Measurements from ENCODE around the gene CLRN1. TPM values are rescaled to one million over a fixed set of nuclear protein-coding genes. Genes with fewer than 3 reads are reported as not detected.

Gene CLRN1
- total and polyA plus RNA-seq, 4 donors = not detected

DNA sequence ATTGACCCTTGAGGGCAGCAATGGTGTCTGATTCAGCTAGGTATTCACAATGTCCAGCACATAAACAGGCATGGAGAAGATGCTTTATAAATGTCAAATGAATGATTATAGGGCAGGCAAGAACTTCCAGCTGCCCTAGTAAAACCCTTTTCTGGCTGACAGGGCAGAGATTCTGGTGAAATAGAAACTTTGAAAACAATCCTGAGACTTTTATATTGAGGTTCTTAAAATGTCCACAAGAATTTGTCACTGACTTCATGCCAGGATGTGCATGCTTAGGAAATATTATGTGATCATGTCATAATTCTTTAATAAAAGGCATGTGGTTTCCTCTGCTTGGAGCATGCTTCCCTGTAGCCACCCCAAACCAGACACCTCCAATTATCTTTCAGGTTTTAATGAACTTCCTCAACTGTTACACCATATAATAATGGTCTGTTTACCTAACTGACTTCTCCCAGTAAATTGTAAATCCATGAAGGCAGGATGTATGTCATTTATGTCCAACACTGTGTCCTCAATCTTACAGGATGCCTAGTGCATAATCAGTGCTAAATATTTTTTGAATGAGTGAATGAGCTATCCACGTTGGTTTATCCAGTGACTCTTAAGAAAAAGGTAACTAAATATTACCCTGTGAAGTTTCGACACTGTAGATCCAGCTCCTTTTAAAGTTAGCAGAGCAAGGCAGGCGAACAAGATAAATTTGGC is 43.4 kb upstream of the CLRN1 start:
- no peaks in the 10 kb centered on the region for H3K27me3 ChIP-seq (ENCODE audit: control insufficient read depth in 4 of 4, insufficient read depth in 4 of 4, low read length in 3 of 4)
- TF ChIP-seq NR2F2 (IDR thresholded peaks at IDR 0.05) (no peak), RXRA (IDR thresholded peaks at IDR 0.05) (no peak), RAD21 (IDR thresholded peaks at IDR 0.05) (no peak)
- TF ChIP-seq, protein P1, sequence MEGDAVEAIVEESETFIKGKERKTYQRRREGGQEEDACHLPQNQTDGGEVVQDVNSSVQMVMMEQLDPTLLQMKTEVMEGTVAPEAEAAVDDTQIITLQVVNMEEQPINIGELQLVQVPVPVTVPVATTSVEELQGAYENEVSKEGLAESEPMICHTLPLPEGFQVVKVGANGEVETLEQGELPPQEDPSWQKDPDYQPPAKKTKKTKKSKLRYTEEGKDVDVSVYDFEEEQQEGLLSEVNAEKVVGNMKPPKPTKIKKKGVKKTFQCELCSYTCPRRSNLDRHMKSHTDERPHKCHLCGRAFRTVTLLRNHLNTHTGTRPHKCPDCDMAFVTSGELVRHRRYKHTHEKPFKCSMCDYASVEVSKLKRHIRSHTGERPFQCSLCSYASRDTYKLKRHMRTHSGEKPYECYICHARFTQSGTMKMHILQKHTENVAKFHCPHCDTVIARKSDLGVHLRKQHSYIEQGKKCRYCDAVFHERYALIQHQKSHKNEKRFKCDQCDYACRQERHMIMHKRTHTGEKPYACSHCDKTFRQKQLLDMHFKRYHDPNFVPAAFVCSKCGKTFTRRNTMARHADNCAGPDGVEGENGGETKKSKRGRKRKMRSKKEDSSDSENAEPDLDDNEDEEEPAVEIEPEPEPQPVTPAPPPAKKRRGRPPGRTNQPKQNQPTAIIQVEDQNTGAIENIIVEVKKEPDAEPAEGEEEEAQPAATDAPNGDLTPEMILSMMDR (IDR thresholded peaks at IDR 0.05; ENCODE audit: low read depth, low read length, missing input control) = no peak
- H3K27ac ChIP-seq (ENCODE audit: low read depth in 1 of 2, low read length in 2 of 2) = no peak overlapping the region
- DNase-seq (ENCODE audit: low spot score) = no peak
- H3K9ac ChIP-seq (ENCODE audit: low read depth in 1 of 2, low read length in 2 of 2) = no peak overlapping the region
- H3K9me3 ChIP-seq (ENCODE audit: control insufficient read depth in 4 of 4, low read length in 3 of 4) = no peaks in the 10 kb centered on the region
- no peaks in the 10 kb centered on the region for H3K36me3 ChIP-seq (ENCODE audit: control insufficient read depth in 4 of 4, insufficient read depth in 3 of 4, low read depth in 1 of 4, low read length in 3 of 4)
- WGBS = 67% methylated on average over 3 of the region's 3 CpGs
- no peak overlapping the region for H3K4me3 ChIP-seq (ENCODE audit: low read depth in 1 of 3, low read length in 3 of 3)
- no peaks in the 10 kb centered on the region for H3K4me1 ChIP-seq (ENCODE audit: control insufficient read depth in 4 of 4, insufficient read depth in 4 of 4, low read length in 3 of 4)

DNA sequence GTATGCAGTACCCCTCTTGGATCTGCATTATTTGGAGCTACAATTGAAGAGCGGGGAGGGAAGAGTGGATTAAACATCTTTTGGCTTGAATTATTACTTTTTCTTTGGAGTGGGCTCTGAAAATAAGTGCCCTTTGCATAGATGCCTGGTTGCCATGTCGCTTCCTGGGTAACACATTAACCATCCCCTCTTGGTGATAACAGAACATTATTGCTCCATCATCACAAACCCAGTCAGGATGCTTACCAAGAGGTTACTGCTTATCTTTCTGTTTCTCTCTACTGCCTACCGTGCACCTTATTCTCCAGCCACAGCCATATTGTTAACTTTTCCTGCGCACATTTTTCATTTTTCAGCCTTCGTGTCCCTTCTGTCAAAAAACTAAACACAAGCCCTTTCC is 42.7 kb upstream of the CLRN1 start:
- H3K4me3 ChIP-seq (ENCODE audit: low read depth in 1 of 3, low read length in 3 of 3) = no peak overlapping the region
- TF ChIP-seq NR2F2 (IDR thresholded peaks at IDR 0.05) (no peak), JUND (IDR thresholded peaks at IDR 0.05) (no peak), TAF1 (conservative IDR thresholded peaks at IDR 0.05) (no peak), YY1 (IDR thresholded peaks at IDR 0.05) (no peak), HNF4A (conservative IDR thresholded peaks at IDR 0.05) (no peak), EGR1 (IDR thresholded peaks at IDR 0.05; ENCODE audit: low read depth in 2 of 2) (no peak), RAD21 (IDR thresholded peaks at IDR 0.05) (no peak), FOXA1 (IDR thresholded peaks at IDR 0.05) (no peak), SP1 (IDR thresholded peaks at IDR 0.05) (no peak), GABPA (IDR thresholded peaks at IDR 0.05 in 1 of 2, conservative IDR thresholded peaks at IDR 0.05 in 1 of 2) (no peak), RXRA (IDR thresholded peaks at IDR 0.05) (no peak), HNF4G (IDR thresholded peaks at IDR 0.05) (no peak), FOXA2 (IDR thresholded peaks at IDR 0.05) (no peak)
- TF ChIP-seq, protein P2, sequence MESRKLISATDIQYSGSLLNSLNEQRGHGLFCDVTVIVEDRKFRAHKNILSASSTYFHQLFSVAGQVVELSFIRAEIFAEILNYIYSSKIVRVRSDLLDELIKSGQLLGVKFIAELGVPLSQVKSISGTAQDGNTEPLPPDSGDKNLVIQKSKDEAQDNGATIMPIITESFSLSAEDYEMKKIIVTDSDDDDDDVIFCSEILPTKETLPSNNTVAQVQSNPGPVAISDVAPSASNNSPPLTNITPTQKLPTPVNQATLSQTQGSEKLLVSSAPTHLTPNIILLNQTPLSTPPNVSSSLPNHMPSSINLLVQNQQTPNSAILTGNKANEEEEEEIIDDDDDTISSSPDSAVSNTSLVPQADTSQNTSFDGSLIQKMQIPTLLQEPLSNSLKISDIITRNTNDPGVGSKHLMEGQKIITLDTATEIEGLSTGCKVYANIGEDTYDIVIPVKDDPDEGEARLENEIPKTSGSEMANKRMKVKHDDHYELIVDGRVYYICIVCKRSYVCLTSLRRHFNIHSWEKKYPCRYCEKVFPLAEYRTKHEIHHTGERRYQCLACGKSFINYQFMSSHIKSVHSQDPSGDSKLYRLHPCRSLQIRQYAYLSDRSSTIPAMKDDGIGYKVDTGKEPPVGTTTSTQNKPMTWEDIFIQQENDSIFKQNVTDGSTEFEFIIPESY (IDR thresholded peaks at IDR 0.05) = no peak
- TF ChIP-seq, protein P3, sequence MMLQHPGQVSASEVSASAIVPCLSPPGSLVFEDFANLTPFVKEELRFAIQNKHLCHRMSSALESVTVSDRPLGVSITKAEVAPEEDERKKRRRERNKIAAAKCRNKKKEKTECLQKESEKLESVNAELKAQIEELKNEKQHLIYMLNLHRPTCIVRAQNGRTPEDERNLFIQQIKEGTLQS (IDR thresholded peaks at IDR 0.05) = no peak
- TF ChIP-seq, protein P4, sequence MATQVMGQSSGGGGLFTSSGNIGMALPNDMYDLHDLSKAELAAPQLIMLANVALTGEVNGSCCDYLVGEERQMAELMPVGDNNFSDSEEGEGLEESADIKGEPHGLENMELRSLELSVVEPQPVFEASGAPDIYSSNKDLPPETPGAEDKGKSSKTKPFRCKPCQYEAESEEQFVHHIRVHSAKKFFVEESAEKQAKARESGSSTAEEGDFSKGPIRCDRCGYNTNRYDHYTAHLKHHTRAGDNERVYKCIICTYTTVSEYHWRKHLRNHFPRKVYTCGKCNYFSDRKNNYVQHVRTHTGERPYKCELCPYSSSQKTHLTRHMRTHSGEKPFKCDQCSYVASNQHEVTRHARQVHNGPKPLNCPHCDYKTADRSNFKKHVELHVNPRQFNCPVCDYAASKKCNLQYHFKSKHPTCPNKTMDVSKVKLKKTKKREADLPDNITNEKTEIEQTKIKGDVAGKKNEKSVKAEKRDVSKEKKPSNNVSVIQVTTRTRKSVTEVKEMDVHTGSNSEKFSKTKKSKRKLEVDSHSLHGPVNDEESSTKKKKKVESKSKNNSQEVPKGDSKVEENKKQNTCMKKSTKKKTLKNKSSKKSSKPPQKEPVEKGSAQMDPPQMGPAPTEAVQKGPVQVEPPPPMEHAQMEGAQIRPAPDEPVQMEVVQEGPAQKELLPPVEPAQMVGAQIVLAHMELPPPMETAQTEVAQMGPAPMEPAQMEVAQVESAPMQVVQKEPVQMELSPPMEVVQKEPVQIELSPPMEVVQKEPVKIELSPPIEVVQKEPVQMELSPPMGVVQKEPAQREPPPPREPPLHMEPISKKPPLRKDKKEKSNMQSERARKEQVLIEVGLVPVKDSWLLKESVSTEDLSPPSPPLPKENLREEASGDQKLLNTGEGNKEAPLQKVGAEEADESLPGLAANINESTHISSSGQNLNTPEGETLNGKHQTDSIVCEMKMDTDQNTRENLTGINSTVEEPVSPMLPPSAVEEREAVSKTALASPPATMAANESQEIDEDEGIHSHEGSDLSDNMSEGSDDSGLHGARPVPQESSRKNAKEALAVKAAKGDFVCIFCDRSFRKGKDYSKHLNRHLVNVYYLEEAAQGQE (IDR thresholded peaks at IDR 0.05) = no peak
- TF ChIP-seq, protein P1 (IDR thresholded peaks at IDR 0.05; ENCODE audit: low read depth, low read length, missing input control) = no peak
- TF ChIP-seq, protein P5, sequence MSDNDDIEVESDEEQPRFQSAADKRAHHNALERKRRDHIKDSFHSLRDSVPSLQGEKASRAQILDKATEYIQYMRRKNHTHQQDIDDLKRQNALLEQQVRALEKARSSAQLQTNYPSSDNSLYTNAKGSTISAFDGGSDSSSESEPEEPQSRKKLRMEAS (IDR thresholded peaks at IDR 0.05) = no peak
- H3K4me1 ChIP-seq (ENCODE audit: control insufficient read depth in 4 of 4, insufficient read depth in 4 of 4, low read length in 3 of 4) = no peaks in the 10 kb centered on the region
- 68% methylated on average over 5 of the region's 5 CpGs for WGBS
- no peak for DNase-seq (ENCODE audit: low spot score)
- H3K9ac ChIP-seq (ENCODE audit: low read depth in 1 of 2, low read length in 2 of 2) = no peak overlapping the region
- H3K27ac ChIP-seq (ENCODE audit: low read depth in 1 of 2, low read length in 2 of 2) = no peak overlapping the region
- no peaks in the 10 kb centered on the region for H3K9me3 ChIP-seq (ENCODE audit: control insufficient read depth in 4 of 4, low read length in 3 of 4)
- no peaks in the 10 kb centered on the region for H3K27me3 ChIP-seq (ENCODE audit: control insufficient read depth in 4 of 4, insufficient read depth in 4 of 4, low read length in 3 of 4)
- no peaks in the 10 kb centered on the region for H3K36me3 ChIP-seq (ENCODE audit: control insufficient read depth in 4 of 4, insufficient read depth in 3 of 4, low read depth in 1 of 4, low read length in 3 of 4)
